Trophoblast cell (in vitro differentiated cells and primary cell): Measurements from ENCODE around the gene KIAA1958.

ENCODE experiments used
- DNase-seq, 2 donors: peaks; one replicate each; pipeline ENCODE4 v3.0.0-alpha.2; 2016
- H2AFZ ChIP-seq: 2 replicates; pipeline ENCODE4 v1.6.1; 2013; ENCODE audit warnings: low read length, moderate library complexity, mild to moderate bottlenecking; ENCODE audit not compliant: insufficient read depth, poor library complexity
- H2AK5ac ChIP-seq: 2 replicates; pipeline ENCODE4 v1.6.1; 2013; ENCODE audit warnings: mild to moderate bottlenecking, low read length
- H2BK120ac ChIP-seq: 2 replicates; pipeline ENCODE4 v1.6.1; 2013; ENCODE audit warnings: low read length, mild to moderate bottlenecking, moderate library complexity; ENCODE audit not compliant: insufficient read depth, poor library complexity
- H2BK12ac ChIP-seq: 2 replicates; pipeline ENCODE4 v1.6.1; 2013; ENCODE audit warnings: mild to moderate bottlenecking, low read length, moderate library complexity
- H2BK5ac ChIP-seq: 2 replicates; pipeline ENCODE4 v1.6.1; 2013; ENCODE audit warnings: low read length, low read depth, moderate library complexity, mild to moderate bottlenecking; ENCODE audit not compliant: poor library complexity
- H3K14ac ChIP-seq: 2 replicates; pipeline ENCODE4 v1.6.1; 2013; ENCODE audit warnings: mild to moderate bottlenecking, low read length
- H3K18ac ChIP-seq: 2 replicates; pipeline ENCODE4 v1.6.1; 2013; ENCODE audit warnings: mild to moderate bottlenecking, low read length
- H3K23ac ChIP-seq: 2 replicates; pipeline ENCODE4 v1.6.1; 2013; ENCODE audit warnings: low read length
- H3K27ac ChIP-seq: 2 replicates; pipeline ENCODE4 v1.5.1; 2013; ENCODE audit warnings: low read depth, mild to moderate bottlenecking, inconsistent platforms, low read length, moderate library complexity
- H3K27me3 ChIP-seq: 2 replicates; pipeline ENCODE4 v1.6.1; 2013; ENCODE audit warnings: inconsistent platforms, mild to moderate bottlenecking, low read length, moderate library complexity; ENCODE audit not compliant: insufficient read depth
- H3K36me3 ChIP-seq, 2 experiments: 1 replicate in 1 of 2; 2 replicates in 1 of 2; pipeline ENCODE4 v1.6.1; 2013; ENCODE audit warnings: low read length in 2 of 2, mild to moderate bottlenecking in 2 of 2, moderate library complexity in 1 of 2; ENCODE audit not compliant: insufficient read depth in 2 of 2, control insufficient read depth in 1 of 2
- H3K4ac ChIP-seq: 2 replicates; pipeline ENCODE4 v1.6.1; 2013; ENCODE audit warnings: low read depth, mild to moderate bottlenecking, low read length, moderate library complexity
- H3K4me1 ChIP-seq, 2 experiments: 1 replicate in 1 of 2; 2 replicates in 1 of 2; pipeline ENCODE4 v1.6.1; 2013; ENCODE audit warnings: low read length in 2 of 2, mild to moderate bottlenecking in 2 of 2, moderate library complexity in 1 of 2; ENCODE audit not compliant: insufficient read depth in 2 of 2, control insufficient read depth in 1 of 2
- H3K4me2 ChIP-seq: 2 replicates; pipeline ENCODE4 v1.6.1; 2013; ENCODE audit warnings: inconsistent platforms, mild to moderate bottlenecking, low read length, moderate library complexity
- H3K4me3 ChIP-seq: 2 replicates; pipeline ENCODE4 v1.5.1; 2013; ENCODE audit warnings: mild to moderate bottlenecking, low read depth, low read length, inconsistent platforms
- H3K79me1 ChIP-seq: one replicate; pipeline ENCODE4 v1.6.1; 2013; ENCODE audit warnings: low read length
- H3K79me2 ChIP-seq: 2 replicates; pipeline ENCODE4 v1.6.1; 2013; ENCODE audit warnings: low read length, mild to moderate bottlenecking; ENCODE audit not compliant: control insufficient read depth, insufficient read depth, poor library complexity
- H3K9ac ChIP-seq: 2 replicates; pipeline ENCODE4 v1.6.1; 2013; ENCODE audit warnings: mild to moderate bottlenecking, low read length
- H3K9me3 ChIP-seq: 2 replicates; pipeline ENCODE4 v1.6.1; 2013; ENCODE audit warnings: low read depth, mild to moderate bottlenecking, control low read depth, inconsistent platforms, low read length; ENCODE audit not compliant: insufficient read depth
- H4K12ac ChIP-seq: 2 replicates; pipeline ENCODE4 v1.6.1; 2013; ENCODE audit warnings: low read depth, mild to moderate bottlenecking, low read length, moderate library complexity
- H4K8ac ChIP-seq: 2 replicates; pipeline ENCODE4 v1.6.1; 2013; ENCODE audit warnings: low read depth, mild to moderate bottlenecking, low read length, moderate library complexity
- H4K91ac ChIP-seq: one replicate; pipeline ENCODE4 v1.6.1; 2013; ENCODE audit warnings: low read depth, mild to moderate bottlenecking, low read length, moderate library complexity
- WGBS: extraction: QIAGEN DNeasy Blood & Tissue Kit; methylation state at CpG from one replicate; pipeline ENCODE4 v1.1.7; 2013; ENCODE audit warnings: missing lambda C conversion rate; ENCODE audit not compliant: insufficient read length, insufficient coverage; ENCODE audit errors: extremely low coverage; 5-methylcytosine and 5-hydroxymethylcytosine counted together

Gene KIAA1958

GRCh38 chr9:112501287-112501686 is 14.7 kb downstream of the KIAA1958 start:
- DNase-seq = no peak
- Histone ChIP-seq H3K4ac (no peak overlapping the region), H3K4me3 (no peak overlapping the region), H3K14ac (no peak overlapping the region), H2BK12ac (no peak overlapping the region), H3K18ac (no peak overlapping the region), H4K8ac (no peak overlapping the region), H3K9me3 (no peaks in the 10 kb centered on the region), H2BK120ac (no peak overlapping the region), H2AFZ (no peak overlapping the region), H3K23ac (no peak overlapping the region), H3K36me3 (no peaks in the 10 kb centered on the region), H3K9ac (no peak overlapping the region), H3K27ac (no peak overlapping the region), H2BK5ac (no peak overlapping the region), H3K79me2 (no peaks in the 10 kb centered on the region), H4K91ac (no peak overlapping the region), H2AK5ac (no peak overlapping the region), H3K79me1 (no peaks in the 10 kb centered on the region), H4K12ac (no peak overlapping the region), H3K27me3 (no peaks in the 10 kb centered on the region), H3K4me1 (no peaks in the 10 kb centered on the region), H3K4me2 (no peak overlapping the region)
- no CpG with 5 or more reads among the region's 8 CpGs for WGBS

- Histone ChIP-seq H3K4me1 (no peaks in the 10 kb centered on the region), H3K27ac (no peak overlapping the region), H3K23ac (no peak overlapping the region), H3K4me3 (no peak overlapping the region), H3K79me2 (no peaks in the 10 kb centered on the region), H4K12ac (no peak overlapping the region), H3K9ac (no peak overlapping the region), H2AFZ (no peak overlapping the region), H2BK120ac (no peak overlapping the region), H3K4ac (no peak overlapping the region), H3K14ac (no peak overlapping the region), H3K79me1 (no peaks in the 10 kb centered on the region), H3K4me2 (no peak overlapping the region), H4K8ac (no peak overlapping the region), H3K9me3 (no peaks in the 10 kb centered on the region), H2AK5ac (no peak overlapping the region), H2BK12ac (no peak overlapping the region), H2BK5ac (no peak overlapping the region), H3K36me3 (no peaks in the 10 kb centered on the region), H4K91ac (no peak overlapping the region), H3K27me3 (no peaks in the 10 kb centered on the region), H3K18ac (no peak overlapping the region)
- DNase-seq = no peak
- WGBS = no CpG with 5 or more reads among the region's 3 CpGs
These were observed 15.7 kb downstream of the KIAA1958 start for GRCh38 chr9:112502175-112502946.

- no peaks in the 10 kb centered on the region for H3K79me1 ChIP-seq
- no peaks in the 10 kb centered on the region for H3K79me2 ChIP-seq
- H2BK120ac ChIP-seq = no peak overlapping the region
- no peak overlapping the region for H3K23ac ChIP-seq
- H3K9ac ChIP-seq = no peak overlapping the region
- no peak overlapping the region for H4K91ac ChIP-seq
- peak overlapping the region; percentile 16 for H4K8ac ChIP-seq
- no peaks in the 10 kb centered on the region for H3K9me3 ChIP-seq
- no peak overlapping the region for H3K4me3 ChIP-seq
- no peak overlapping the region for H3K4me2 ChIP-seq
- H2BK12ac ChIP-seq = no peak overlapping the region
- no peaks in the 10 kb centered on the region for H3K36me3 ChIP-seq
- H4K12ac ChIP-seq = no peak overlapping the region
- WGBS = no CpG with 5 or more reads among the region's 5 CpGs
- no peak overlapping the region for H2BK5ac ChIP-seq
- no peak overlapping the region for H3K4ac ChIP-seq
- no peaks in the 10 kb centered on the region for H3K4me1 ChIP-seq
- no peak overlapping the region for H2AK5ac ChIP-seq
- peak in 1 of 2 donors; percentile 47 for DNase-seq
- no peak overlapping the region for H2AFZ ChIP-seq
- H3K18ac ChIP-seq = no peak overlapping the region
- H3K14ac ChIP-seq = no peak overlapping the region
- no peak overlapping the region for H3K27ac ChIP-seq
- no peaks in the 10 kb centered on the region for H3K27me3 ChIP-seq
These were observed 16.5 kb downstream of the KIAA1958 start for GRCh38 chr9:112503170-112503569.

- Histone ChIP-seq H3K4me1 (no peaks in the 10 kb centered on the region), H2AK5ac (no peak overlapping the region), H4K12ac (no peak overlapping the region), H3K9me3 (no peaks in the 10 kb centered on the region), H2BK5ac (no peak overlapping the region), H3K14ac (no peak overlapping the region), H3K36me3 (no peaks in the 10 kb centered on the region), H3K79me1 (no peaks in the 10 kb centered on the region), H3K79me2 (no peaks in the 10 kb centered on the region), H4K8ac (no peak overlapping the region), H3K27me3 (no peaks in the 10 kb centered on the region), H2BK12ac (no peak overlapping the region), H3K4ac (no peak overlapping the region), H3K27ac (no peak overlapping the region), H4K91ac (no peak overlapping the region), H3K4me3 (no peak overlapping the region), H3K4me2 (no peak overlapping the region), H3K23ac (no peak overlapping the region), H3K9ac (no peak overlapping the region), H3K18ac (no peak overlapping the region), H2BK120ac (no peak overlapping the region), H2AFZ (no peak overlapping the region)
- no peak for DNase-seq
- WGBS = no CpG with 5 or more reads among the region's 4 CpGs
These were observed 18.5 kb downstream of the KIAA1958 start for GRCh38 chr9:112505086-112505485.
